Measurements from ENCODE around the gene ACAN. TPM values are rescaled to one million over a fixed set of nuclear protein-coding genes. Genes with fewer than 3 reads are reported as not detected.
A peak's percentile ranks its signal among the peaks of the same experiment; 100 is the strongest.

The ACAN gene
- not detected for total RNA-seq

DNA sequence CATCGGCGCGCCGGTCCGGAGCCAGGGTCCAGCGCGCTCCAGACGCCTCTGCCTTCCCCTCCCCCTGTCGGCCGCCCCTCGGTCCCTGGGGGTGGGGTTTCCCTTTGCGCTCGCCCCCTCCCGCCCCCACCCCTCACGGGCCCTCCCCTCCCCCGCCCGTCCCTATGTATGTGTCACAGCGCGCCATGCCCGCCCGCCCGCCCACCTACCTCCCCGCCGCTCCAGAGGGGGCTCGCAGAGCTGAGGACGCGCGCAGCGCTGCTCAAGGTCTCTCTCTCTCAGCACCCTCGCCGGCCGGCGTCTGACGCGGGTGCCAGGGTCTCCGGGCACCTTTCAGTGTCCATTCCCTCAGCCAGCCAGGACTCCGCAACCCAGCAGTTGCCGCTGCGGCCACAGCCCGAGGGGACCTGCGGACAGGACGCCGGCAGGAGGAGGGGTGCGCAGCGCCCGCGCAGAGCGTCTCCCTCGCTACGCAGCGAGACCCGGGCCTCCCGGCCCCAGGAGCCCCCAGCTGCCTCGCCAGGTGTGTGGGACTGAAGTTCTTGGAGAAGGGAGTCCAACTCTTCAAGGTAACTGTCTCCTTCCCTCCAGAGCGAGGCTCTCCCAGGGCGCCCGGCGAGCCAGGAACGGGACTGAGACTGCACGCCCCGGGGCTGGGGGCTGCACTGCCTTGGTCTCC, at the start of gene ACAN:
Gene ACAN (plus strand): TSS at position 196 of the 679 bp plus-strand sequence. CDS start 32,771 bp downstream, outside the sequence.
- no peak for ATAC-seq
- H3K4me3 Mint-ChIP-seq, result peak within 1 kb of the TSS; percentile 53
- H3K27ac Mint-ChIP-seq, result no peak within 1 kb of the TSS
- H3K36me3 Mint-ChIP-seq (ENCODE audit: low read depth), result no peaks in the 10 kb centered on the region
- TF ChIP-seq, protein P1, sequence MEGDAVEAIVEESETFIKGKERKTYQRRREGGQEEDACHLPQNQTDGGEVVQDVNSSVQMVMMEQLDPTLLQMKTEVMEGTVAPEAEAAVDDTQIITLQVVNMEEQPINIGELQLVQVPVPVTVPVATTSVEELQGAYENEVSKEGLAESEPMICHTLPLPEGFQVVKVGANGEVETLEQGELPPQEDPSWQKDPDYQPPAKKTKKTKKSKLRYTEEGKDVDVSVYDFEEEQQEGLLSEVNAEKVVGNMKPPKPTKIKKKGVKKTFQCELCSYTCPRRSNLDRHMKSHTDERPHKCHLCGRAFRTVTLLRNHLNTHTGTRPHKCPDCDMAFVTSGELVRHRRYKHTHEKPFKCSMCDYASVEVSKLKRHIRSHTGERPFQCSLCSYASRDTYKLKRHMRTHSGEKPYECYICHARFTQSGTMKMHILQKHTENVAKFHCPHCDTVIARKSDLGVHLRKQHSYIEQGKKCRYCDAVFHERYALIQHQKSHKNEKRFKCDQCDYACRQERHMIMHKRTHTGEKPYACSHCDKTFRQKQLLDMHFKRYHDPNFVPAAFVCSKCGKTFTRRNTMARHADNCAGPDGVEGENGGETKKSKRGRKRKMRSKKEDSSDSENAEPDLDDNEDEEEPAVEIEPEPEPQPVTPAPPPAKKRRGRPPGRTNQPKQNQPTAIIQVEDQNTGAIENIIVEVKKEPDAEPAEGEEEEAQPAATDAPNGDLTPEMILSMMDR (IDR thresholded peaks at IDR 0.05), result no peak
- H3K9me3 Mint-ChIP-seq, result no peaks in the 10 kb centered on the region
- peaks cover 6% of the 10 kb centered on the region for H3K4me1 Mint-ChIP-seq (ENCODE audit: low read depth)
- intact Hi-C loops (cut with micrococcal nuclease), result no loop called here
- ChIA-PET POLR2A (no interaction called here), CTCF (interaction anchor here (1.7 kb wide), 1 partner anchor 10 kb away, joined by 4 read pairs; no protein-coding TSS in a partner anchor)
- DNase-seq, result no peak
- peaks cover 48% of the 10 kb centered on the region for H3K27me3 Mint-ChIP-seq

DNA sequence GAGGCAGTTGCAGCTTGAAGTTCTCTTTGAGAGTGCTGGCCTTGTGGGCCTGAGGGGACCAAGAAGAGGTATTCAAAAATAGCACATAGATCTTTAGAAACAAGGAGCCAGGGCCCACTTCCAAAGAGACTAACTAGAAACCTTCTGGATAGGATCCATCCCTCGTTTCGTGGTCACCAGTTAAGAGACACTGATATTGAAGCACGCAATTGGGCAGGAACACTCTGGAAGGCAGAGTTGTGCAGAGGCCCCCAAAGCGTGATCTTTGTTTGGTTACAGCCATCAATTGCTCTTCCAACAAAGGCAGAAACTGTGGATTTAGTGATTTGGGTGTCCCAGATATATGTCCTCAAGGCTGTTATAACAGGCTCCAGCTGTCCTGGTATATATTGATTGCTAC, 46.7 kb upstream of the ACAN start:
- no peak overlapping the region for H3K4me3 Mint-ChIP-seq
- no peaks in the 10 kb centered on the region for H3K36me3 Mint-ChIP-seq (ENCODE audit: low read depth)
- DNase-seq, result no peak
- TF ChIP-seq, protein P1 (IDR thresholded peaks at IDR 0.05), result no peak
- H3K4me1 Mint-ChIP-seq (ENCODE audit: low read depth), result no peaks in the 10 kb centered on the region
- H3K9me3 Mint-ChIP-seq, result peaks cover 1% of the 10 kb centered on the region
- peaks cover 12% of the 10 kb centered on the region for H3K27me3 Mint-ChIP-seq
- CTCF ChIA-PET, result no interaction called here
- H3K27ac Mint-ChIP-seq, result no peak overlapping the region
- POLR2A ChIA-PET, result no interaction called here
- intact Hi-C loops (cut with micrococcal nuclease), result no loop called here
- no peak for ATAC-seq

DNA sequence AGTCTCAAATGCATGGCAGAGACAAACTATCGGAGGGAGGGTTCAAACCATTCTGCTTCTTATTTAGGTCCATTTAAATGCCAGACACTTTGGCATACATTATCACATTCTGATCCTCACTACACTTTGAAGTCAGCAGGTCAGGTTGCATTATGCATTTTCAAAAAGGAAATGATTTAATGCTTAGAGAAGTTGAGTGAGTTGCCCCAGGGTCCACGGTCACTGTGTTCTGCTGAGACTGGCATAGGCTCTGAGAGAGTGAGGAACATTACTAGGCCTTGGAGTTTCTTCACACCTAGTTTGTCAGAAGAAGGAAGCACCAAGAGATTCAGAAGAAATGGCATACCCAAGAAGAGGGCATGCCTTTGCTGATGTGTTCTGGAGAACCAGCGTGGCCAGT, 46.3 kb upstream of the ACAN start:
- ATAC-seq, result no peak
- POLR2A ChIA-PET, result no interaction called here

DNA sequence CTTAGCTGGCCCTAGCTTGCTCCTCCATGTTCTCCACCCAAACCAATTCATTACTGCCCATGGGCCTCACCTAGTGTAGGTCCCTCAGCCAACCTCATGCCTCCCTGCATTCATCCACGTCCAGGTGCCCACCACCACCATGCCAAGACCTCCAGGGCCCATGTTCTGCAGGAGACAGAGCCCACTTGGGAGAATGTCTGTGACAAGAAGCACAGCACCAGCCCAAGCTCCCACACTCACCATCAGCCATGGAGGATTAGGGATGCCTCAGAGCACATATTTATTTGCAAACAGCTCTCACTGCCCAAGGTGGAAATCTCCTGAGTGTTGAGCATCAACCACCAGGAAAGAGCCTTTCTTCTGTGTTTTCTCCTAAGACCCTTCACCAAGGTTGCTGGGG, 43.4 kb upstream of the ACAN start:
- Mint-ChIP-seq H3K36me3 (ENCODE audit: low read depth) (no peaks in the 10 kb centered on the region), H3K4me1 (ENCODE audit: low read depth) (no peaks in the 10 kb centered on the region), H3K27me3 (peaks cover 9% of the 10 kb centered on the region), H3K4me3 (no peak overlapping the region), H3K9me3 (peaks cover 1% of the 10 kb centered on the region), H3K27ac (no peak overlapping the region)
- POLR2A ChIA-PET, result no interaction called here
- intact Hi-C loops (cut with micrococcal nuclease), result no loop called here
- no peak for ATAC-seq
- CTCF ChIA-PET, result no interaction called here
- no peak for DNase-seq
- TF ChIP-seq, protein P1 (IDR thresholded peaks at IDR 0.05), result no peak

More for the DNA sequence above, 46.3 kb upstream of the ACAN start:
- peaks cover 12% of the 10 kb centered on the region for H3K27me3 Mint-ChIP-seq
- H3K4me1 Mint-ChIP-seq (ENCODE audit: low read depth), result no peaks in the 10 kb centered on the region
- H3K27ac Mint-ChIP-seq, result no peak overlapping the region
- intact Hi-C loops (cut with micrococcal nuclease), result no loop called here
- peaks cover 1% of the 10 kb centered on the region for H3K9me3 Mint-ChIP-seq
- H3K36me3 Mint-ChIP-seq (ENCODE audit: low read depth), result no peaks in the 10 kb centered on the region
- CTCF ChIA-PET, result no interaction called here
- DNase-seq, result no peak
- TF ChIP-seq, protein P1 (IDR thresholded peaks at IDR 0.05), result no peak
- no peak overlapping the region for H3K4me3 Mint-ChIP-seq

DNA sequence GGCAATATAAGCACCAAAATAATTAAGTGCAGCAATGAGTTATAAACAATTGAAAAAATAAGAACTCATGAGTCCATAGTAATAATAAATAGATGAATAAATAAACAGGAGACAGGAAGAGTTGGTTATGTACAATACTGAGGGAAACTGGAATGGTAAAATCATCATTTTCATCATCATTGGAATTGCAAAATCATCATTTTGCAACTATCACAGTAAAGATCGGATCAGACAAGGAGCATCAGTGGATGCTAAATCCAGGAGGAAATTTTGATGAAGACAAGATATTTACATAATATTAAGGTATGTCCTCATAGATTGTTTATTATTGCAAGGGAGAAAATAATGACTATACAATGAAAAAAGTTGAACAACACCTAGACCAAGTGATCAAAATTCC, 38.8 kb upstream of the ACAN start:
- H3K4me1 Mint-ChIP-seq (ENCODE audit: low read depth), result no peaks in the 10 kb centered on the region
- TF ChIP-seq, protein P1 (IDR thresholded peaks at IDR 0.05), result no peak
- peaks cover 1% of the 10 kb centered on the region for H3K9me3 Mint-ChIP-seq
- POLR2A ChIA-PET, result no interaction called here
- no peaks in the 10 kb centered on the region for H3K36me3 Mint-ChIP-seq (ENCODE audit: low read depth)
- DNase-seq, result no peak
- peaks cover 15% of the 10 kb centered on the region for H3K27me3 Mint-ChIP-seq
- intact Hi-C loops (cut with micrococcal nuclease), result no loop called here
- H3K27ac Mint-ChIP-seq, result no peak overlapping the region
- CTCF ChIA-PET, result no interaction called here
- ATAC-seq, result no peak
- no peak overlapping the region for H3K4me3 Mint-ChIP-seq

Measured in activated CD8-positive, alpha-beta T cell treated with anti-CD3 and anti-CD28 coated beads for 36 hours (primary cell).